K562 (cell line): Measurements from ENCODE around the gene MT2A.

ENCODE experiments used
- CTBP1 ChIP-seq: fragments of 450-650 bp; IDR thresholded peaks from 2 replicates; pipeline ENCODE4 v1.6.1; 2016; ENCODE audit warnings: borderline replicate concordance
- FOXO4 ChIP-seq: fragments of 450-650 bp; formaldehyde crosslinking; IDR thresholded peaks from 2 replicates; pipeline ENCODE4 v1.4.0; 2020; ENCODE audit warnings: mild to moderate bottlenecking, moderate library complexity
- SPI1 ChIP-seq: IDR thresholded peaks from 2 replicates; pipeline ENCODE4 v1.6.1; 2011; ENCODE audit warnings: low read depth, low read length, control low read depth, borderline replicate concordance
- TFE3 ChIP-seq: fragments of 450-650 bp; formaldehyde crosslinking; IDR thresholded peaks from 2 replicates; pipeline ENCODE4 v1.4.0; 2020; ENCODE audit warnings: mild to moderate bottlenecking, mixed read lengths
- THRAP3 ChIP-seq: fragments of 450-650 bp; IDR thresholded peaks from 2 replicates; pipeline ENCODE4 v1.6.1; 2016; ENCODE audit warnings: mild to moderate bottlenecking, inconsistent platforms, borderline replicate concordance
- TOE1 ChIP-seq, 2 experiments: fragments of 450-650 bp in 1 of 2; sonication (generic) in 1 of 2; formaldehyde crosslinking in 1 of 2; IDR thresholded peaks; 2 replicates each; pipeline versions ENCODE4 v1.7.1 to v1.8.0; 2016 to 2022; ENCODE audit warnings: borderline replicate concordance in 2 of 2, mild to moderate bottlenecking in 2 of 2, antibody characterized with exemption in 1 of 2, inconsistent platforms in 1 of 2, low read depth in 1 of 2, missing genetic modification reagents in 1 of 2, moderate library complexity in 1 of 2

GRCh38 chr16:56620339-56620897 is 12.0 kb downstream of the MT2A start:
- TF ChIP-seq CTBP1 (no peak), THRAP3 (no peak), SPI1 (no peak), TOE1 (IDR thresholded peaks at IDR 0.05; ENCODE audit: borderline replicate concordance) (no peak), TOE1 (CRISPR knock-in tag; IDR thresholded peaks at IDR 0.05; ENCODE audit: borderline replicate concordance, low read depth) (no peak), TFE3 (CRISPR knock-in tag) (no peak), FOXO4 (CRISPR knock-in tag) (no peak)
